ENCODE results near the gene RAVER1.
"Not testable (repeated sequence)": the region's sequence is repeated elsewhere in the genome, so short reads cannot be mapped to it uniquely, and the experiment has no call there.

Gene RAVER1

DNA sequence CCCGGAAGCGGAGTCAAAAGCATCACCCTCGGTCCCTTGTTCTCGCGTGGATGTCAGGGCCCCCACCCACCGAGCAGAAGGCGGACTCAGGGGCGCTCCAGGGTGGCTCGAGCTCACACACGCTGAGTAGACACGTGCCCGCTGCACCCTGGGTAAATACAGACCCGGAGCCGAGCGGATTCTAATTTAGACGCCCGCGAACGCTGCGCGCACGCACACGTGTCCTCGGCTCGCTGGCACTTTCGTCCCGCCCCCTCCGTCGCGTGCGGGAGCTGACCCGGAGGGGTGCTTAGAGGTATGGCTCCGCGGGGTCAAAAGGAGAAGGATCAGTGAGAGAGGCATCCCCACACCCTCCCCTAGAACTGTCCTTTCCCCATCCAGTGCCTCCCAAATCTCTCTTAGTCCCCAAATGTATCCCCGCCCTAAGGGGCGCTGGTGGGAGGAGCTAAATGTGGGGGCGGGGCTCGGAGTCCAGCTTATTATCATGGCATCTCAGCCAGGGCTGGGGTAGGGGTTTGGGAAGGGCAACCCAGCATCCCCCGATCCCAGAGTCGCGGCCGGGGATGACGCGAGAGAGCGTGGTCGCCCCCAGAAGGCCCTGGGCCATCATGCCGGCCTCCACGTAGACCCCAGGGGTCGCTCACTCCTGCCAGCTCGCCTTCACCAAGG lies 44.0 kb downstream of the RAVER1 start:
- peak; percentile 75 for DNase-seq

DNA sequence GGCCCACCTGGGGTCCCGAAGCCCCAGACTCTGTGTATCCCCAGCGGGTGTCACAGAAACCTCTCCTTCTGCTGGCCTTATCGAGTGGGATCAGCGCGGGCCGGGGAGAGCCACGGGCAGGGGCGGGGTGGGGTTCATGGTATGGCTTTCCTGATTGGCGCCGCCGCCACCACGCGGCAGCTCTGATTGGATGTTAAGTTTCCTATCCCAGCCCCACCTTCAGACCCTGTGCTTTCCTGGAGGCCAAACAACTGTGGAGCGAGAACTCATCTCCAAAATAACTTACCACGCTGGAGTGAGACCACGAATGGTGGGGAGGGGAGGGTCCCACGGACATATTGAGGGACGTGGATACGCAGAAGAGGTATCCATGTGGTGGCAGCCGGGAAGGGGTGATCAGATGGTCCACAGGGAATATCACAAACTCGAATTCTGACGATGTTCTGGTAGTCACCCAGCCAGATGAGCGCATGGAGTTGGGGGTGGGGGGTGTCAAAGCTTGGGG lies 44.6 kb downstream of the RAVER1 start:
- peak; percentile 59 for DNase-seq

GRCh38 chr19:10286803-10287737 lies 46.3 kb downstream of the RAVER1 start, which contains the start of gene ICAM4:
ICAM4 (plus strand) TSS chr19:10286955; CDS start chr19:10287013, 58 bp downstream.
- peak; percentile 32 for DNase-seq

- no peak for DNase-seq
Observed at GRCh38 chr19:10285393-10285792, 47.9 kb downstream of the RAVER1 start.

DNA sequence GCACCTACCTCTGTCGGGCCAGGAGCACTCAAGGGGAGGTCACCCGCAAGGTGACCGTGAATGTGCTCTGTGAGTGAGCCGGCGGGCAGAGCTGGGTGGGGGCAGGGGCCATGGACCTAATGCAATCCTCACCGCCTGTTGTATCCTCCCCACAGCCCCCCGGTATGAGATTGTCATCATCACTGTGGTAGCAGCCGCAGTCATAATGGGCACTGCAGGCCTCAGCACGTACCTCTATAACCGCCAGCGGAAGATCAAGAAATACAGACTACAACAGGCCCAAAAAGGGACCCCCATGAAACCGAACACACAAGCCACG lies 48.4 kb downstream of the RAVER1 start:
- DNase-seq: no peak

- DNase-seq: no peak
Observed at GRCh38 chr19:10284065-10284959, 49.0 kb downstream of the RAVER1 start.

DNA sequence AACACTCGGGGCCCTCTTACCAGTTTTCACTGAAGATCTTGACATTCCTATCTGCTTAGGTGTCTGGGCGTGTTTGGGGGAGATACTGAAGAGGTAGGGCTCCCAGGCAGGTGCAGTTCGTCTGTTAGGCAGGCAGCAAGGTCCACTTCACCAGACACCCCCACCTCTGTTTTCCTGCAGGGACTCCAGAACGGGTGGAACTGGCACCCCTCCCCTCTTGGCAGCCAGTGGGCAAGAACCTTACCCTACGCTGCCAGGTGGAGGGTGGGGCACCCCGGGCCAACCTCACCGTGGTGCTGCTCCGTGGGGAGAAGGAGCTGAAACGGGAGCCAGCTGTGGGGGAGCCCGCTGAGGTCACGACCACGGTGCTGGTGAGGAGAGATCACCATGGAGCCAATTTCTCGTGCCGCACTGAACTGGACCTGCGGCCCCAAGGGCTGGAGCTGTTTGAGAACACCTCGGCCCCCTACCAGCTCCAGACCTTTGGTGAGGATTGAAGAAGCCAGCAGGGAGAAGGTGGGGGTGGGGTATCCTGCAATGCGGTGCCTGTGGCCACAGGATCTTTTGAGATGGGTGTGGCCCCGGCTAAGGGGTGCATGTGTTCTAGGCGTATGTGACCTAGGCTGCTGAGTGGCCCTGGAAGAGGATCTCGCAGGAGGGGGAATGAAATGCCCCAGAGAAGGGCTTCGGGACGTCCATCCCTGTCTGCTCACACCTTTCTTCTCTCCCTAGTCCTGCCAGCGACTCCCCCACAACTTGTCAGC lies 49.8 kb downstream of the RAVER1 start:
- no peak for DNase-seq

DNA sequence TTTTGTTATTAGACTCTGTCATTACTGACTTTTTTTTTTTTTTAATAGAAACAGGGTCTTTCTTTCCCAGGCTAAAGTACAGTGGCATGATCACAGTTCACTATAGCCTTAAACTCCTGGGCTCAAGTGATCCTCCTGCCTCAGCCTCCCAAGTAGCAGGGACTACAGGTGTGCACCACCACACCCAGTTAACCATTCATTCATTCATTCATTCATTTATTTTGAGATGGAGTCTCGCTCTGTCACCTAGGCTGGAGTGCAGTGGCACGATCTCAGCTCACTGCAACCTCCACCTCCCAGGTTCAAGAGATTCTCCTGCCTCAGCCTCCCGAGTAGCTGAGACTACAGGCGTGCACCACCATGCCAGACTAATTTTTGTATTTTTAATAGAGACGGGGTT lies 51.3 kb downstream of the RAVER1 start:
- not testable (repeated sequence) for DNase-seq

- no peak for DNase-seq
Observed at GRCh38 chr19:10279737-10280442, 53.4 kb downstream of the RAVER1 start.

GRCh38 chr19:10278935-10279334 lies 54.4 kb downstream of the RAVER1 start:
- no peak for DNase-seq

DNA sequence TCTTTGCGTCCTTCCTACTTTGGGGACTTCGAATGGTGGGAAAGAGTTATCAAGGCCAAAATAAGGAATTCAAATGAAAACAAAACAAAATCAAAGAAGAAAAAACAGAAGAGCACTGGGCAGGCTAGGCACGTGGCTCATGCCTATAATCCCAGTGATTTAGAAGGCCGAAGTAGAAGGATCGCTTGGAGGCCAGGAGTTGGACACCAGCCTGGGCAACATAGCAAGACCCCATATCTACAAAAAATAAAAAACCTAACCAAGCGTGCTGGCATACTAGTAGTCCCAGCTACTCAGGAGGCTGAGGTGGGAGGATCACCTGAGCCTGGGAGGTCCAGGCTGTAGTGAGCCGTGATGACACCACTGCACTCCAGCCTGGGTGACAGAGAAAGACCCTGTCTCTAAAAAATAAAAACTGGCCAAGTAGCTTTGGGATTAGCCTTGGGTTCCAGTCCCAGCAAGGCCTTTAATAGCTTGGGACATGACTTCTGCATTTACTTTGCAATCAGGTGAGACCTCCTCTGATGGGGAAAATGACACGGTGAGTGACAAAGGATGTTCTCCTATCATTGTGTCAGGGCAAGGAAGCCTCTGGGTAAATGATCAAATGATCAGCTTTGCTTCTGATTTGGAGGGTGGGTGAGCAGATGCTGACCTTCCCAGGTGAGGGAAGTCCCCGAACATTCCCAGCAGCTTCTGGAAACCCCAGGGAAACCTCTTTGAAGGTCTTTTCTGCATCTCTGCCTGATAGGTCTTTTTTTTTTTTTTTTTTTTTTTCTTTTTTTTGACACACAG lies 55.3 kb downstream of the RAVER1 start:
- DNase-seq: no peak

DNA sequence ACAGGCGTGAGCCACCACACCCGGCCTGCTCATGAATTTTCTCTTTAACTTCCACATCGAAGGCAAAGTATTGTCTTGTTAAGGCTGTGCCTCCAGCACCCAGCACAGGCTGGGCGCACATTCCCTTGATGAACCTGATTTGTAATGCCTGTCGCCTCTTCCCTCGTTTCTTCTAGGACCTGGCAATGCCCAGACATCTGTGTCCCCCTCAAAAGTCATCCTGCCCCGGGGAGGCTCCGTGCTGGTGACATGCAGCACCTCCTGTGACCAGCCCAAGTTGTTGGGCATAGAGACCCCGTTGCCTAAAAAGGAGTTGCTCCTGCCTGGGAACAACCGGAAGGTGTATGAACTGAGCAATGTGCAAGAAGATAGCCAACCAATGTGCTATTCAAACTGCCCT lies 58.7 kb downstream of the RAVER1 start:
- DNase-seq: no peak

DNA sequence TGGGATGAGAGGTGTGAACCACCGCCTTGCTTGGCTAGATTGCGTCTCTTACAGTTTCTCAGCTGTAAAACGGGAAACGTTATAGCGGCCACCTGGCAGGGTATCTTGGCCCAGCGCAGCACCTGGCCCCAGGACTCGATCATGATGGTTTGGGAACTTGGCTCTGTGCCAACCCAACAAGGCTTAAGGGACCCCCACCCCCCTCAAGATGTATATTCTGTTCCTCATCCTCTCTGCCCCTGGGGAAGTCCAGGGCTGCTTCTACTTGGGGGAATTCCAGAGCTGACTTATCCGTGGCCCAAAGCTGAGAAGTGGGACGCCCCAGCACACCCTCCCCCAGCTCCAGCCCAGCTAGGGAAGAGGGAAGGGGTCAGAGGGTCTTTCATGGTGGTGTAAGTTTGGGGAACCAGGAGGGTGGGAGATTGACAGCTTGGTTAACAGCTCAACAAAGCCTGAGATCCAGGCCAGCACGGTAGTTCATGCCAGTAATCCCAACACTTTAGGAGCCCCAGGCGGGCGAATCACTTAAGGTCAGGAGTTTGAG lies 61.7 kb downstream of the RAVER1 start:
- peak; percentile 46 for DNase-seq

- DNase-seq: peak; percentile 90
Observed at GRCh38 chr19:10270616-10271394, 62.5 kb downstream of the RAVER1 start, which contains the start of gene ICAM1. ICAM1 (plus strand) TSS chr19:10271120; CDS start chr19:10271160, 40 bp downstream.

DNA sequence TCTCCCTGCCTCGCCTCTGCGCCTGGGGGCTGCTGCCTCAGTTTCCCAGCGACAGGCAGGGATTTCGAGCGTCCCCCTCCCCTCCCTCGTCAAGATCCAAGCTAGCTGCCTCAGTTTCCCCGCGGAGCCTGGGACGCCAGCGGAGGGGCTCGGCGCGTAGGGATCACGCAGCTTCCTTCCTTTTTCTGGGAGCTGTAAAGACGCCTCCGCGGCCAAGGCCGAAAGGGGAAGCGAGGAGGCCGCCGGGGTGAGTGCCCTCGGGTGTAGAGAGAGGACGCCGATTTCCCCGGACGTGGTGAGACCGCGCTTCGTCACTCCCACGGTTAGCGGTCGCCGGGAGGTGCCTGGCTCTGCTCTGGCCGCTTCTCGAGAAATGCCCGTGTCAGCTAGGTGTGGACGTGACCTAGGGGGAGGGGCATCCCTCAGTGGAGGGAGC lies 63.1 kb downstream of the RAVER1 start:
- DNase-seq: peak; percentile 84

- peak; percentile 91 for DNase-seq
Observed at GRCh38 chr19:10269333-10270179, 63.8 kb downstream of the RAVER1 start.

DNA sequence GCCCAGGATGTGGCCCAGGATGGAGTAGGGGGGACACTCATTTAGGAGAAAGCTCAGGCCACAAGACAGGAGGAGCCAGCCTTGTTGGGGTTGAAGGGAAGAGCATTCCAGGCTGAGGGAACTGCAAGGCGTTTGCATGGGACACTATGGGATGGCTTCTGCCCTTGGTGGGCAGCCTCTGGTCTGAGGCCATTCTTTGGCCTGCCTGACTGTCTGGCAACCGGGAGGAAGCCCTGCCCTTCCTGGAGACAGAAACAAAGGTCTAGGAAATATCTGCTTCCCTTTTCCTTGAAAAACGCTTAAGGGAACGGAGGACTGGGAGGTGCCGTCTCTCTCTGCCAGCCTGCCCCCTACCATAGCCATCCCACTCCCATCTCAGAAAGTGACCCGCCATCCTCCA lies 65.3 kb downstream of the RAVER1 start:
- DNase-seq: no peak

GRCh38 chr19:10266706-10267105 lies 66.6 kb downstream of the RAVER1 start:
- DNase-seq: no peak

Data from activated CD4-positive, alpha-beta T cell treated with anti-CD3 and anti-CD28 coated beads, Interleukin-2, amount 50 U/mL, for 16 hours (primary cell).